Activated CD4-positive, alpha-beta T cell treated with anti-CD3 and anti-CD28 coated beads, Interleukin-2, amount 50 U/mL, for 16 hours (primary cell): ENCODE results near the gene MPZL1.

Experiments used
- DNase-seq: peaks from one replicate; pipeline ENCODE4 v3.0.0-alpha.2; 2020

Gene MPZL1

GRCh38 chr1:167752219-167752985 is 30.6 kb downstream of the MPZL1 start:
- DNase-seq = no peak

- no peak for DNase-seq
These were observed 33.9 kb downstream of the MPZL1 start for GRCh38 chr1:167755654-167756053.

- no peak for DNase-seq
These were observed 35.1 kb downstream of the MPZL1 start for GRCh38 chr1:167756730-167757405.

- DNase-seq = no peak
These were observed 35.9 kb downstream of the MPZL1 start for GRCh38 chr1:167757433-167758309.

GRCh38 chr1:167761400-167761799 is 39.6 kb downstream of the MPZL1 start:
- no peak for DNase-seq

- DNase-seq = no peak
These were observed 40.4 kb downstream of the MPZL1 start for GRCh38 chr1:167762061-167762746.

- no peak for DNase-seq
These were observed 41.9 kb downstream of the MPZL1 start for GRCh38 chr1:167763525-167764220.

- no peak for DNase-seq
These were observed 42.9 kb downstream of the MPZL1 start for GRCh38 chr1:167764458-167765330.

GRCh38 chr1:167765496-167765895 is 43.7 kb downstream of the MPZL1 start:
- no peak for DNase-seq

- no peak for DNase-seq
These were observed 44.8 kb downstream of the MPZL1 start for GRCh38 chr1:167766538-167766937.

- DNase-seq = no peak
These were observed 46.0 kb downstream of the MPZL1 start for GRCh38 chr1:167767761-167768160.

- no peak for DNase-seq
These were observed 48.3 kb downstream of the MPZL1 start for GRCh38 chr1:167770127-167770526.

- no peak for DNase-seq
These were observed 50.7 kb downstream of the MPZL1 start for GRCh38 chr1:167772436-167772835.

GRCh38 chr1:167773516-167773915 is 51.7 kb downstream of the MPZL1 start:
- DNase-seq = no peak

- no peak for DNase-seq
These were observed 52.9 kb downstream of the MPZL1 start for GRCh38 chr1:167774710-167775109.

- DNase-seq = no peak
These were observed 53.4 kb downstream of the MPZL1 start for GRCh38 chr1:167775178-167775577.

GRCh38 chr1:167776151-167776550 is 54.4 kb downstream of the MPZL1 start:
- no peak for DNase-seq

GRCh38 chr1:167776616-167777268 is 55.0 kb downstream of the MPZL1 start:
- no peak for DNase-seq

- no peak for DNase-seq
These were observed 55.5 kb downstream of the MPZL1 start for GRCh38 chr1:167777269-167777650.

- DNase-seq = no peak
These were observed 59.8 kb downstream of the MPZL1 start for GRCh38 chr1:167781558-167781957.

- no peak for DNase-seq
These were observed 61.2 kb downstream of the MPZL1 start for GRCh38 chr1:167782946-167783345.
